Measurements from ENCODE around the gene BACE1. TPM values are rescaled to one million over a fixed set of nuclear protein-coding genes. Genes with fewer than 3 reads are reported as not detected.
"Not testable (repeated sequence)": the region's sequence is repeated elsewhere in the genome, so short reads cannot be mapped to it uniquely, and the experiment has no call there.

The BACE1 gene
- polyA plus RNA-seq, 2 donors: 4.9 to 6.9 TPM

DNA sequence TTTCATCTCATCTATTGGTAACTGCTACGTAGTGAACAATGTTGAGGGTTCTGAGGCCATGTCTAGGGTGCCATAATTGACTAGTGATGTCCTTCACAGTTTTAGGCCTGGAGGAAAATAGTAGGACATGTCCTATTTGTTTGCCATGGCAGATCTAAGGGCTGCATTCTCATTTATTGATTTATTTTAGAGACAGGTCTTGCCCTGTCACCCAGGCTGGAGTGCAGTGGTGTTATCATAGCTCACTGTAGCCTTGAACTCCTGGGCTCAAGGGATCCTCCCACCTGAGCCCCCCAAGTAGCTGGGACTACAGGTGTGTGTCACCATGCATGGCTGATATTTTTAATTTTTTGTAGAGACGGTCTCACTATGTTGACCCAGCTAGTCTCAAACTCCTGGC, 16.8 kb upstream of the BACE1 start:
- Histone ChIP-seq H3K4me1 (ENCODE audit: control insufficient read depth in 2 of 2, insufficient read depth in 2 of 2, low read length in 1 of 2) (peaks cover 0 to 5% of the 10 kb centered on the region in 2 donors), H3K4me3 (ENCODE audit: low read depth in 1 of 2, low read length in 2 of 2) (no peak overlapping the region), H3K27ac (ENCODE audit: low read depth in 2 of 2, low read length in 1 of 2) (no peak overlapping the region), H3K9me3 (ENCODE audit: control insufficient read depth in 2 of 2, insufficient read depth in 1 of 2, low read depth in 1 of 2, low read length in 1 of 2) (no peaks in the 10 kb centered on the region), H3K36me3 (ENCODE audit: control insufficient read depth in 2 of 2, insufficient read depth in 2 of 2, low read length in 1 of 2) (no peaks in the 10 kb centered on the region), H3K27me3 (ENCODE audit: control insufficient read depth in 1 of 2, insufficient read depth in 2 of 2, low read length in 2 of 2) (no peaks in the 10 kb centered on the region)
- WGBS, 2 donors: 48 to 68% methylated on average over 2 of the region's 2 CpGs

DNA sequence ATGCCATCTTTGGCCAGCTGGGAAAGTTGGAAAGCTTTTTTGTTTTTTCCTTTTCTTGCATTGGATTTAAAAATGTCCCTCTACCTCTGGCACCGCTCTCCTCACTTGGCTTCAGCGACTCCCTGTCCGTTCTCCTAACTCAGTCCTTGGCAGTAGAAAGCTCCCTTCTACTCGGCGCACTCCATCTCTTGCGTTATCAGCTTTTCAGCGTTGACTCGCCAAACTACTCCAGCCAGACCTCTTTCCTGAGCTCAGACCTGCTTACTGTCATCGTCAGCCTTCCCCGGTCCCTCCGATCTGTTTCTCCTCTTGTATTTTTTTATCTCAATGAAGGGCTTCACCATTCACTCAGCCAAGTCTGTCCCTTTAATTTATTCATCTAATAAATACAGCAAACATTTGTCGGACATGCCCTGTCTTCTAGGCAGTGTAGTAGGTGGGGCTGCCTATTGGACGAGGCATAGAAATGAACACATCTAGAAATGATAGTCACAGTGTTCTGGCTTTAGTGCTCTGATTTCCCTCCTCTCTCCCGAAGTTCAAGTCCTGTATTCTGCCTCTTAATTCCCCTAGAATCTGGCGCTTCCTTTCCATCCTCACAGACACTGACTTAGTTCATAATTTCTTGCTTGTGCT, 12.4 kb upstream of the BACE1 start:
- Histone ChIP-seq H3K9me3 (ENCODE audit: control insufficient read depth in 2 of 2, insufficient read depth in 1 of 2, low read depth in 1 of 2, low read length in 1 of 2) (no peaks in the 10 kb centered on the region), H3K27ac (ENCODE audit: low read depth in 2 of 2, low read length in 1 of 2) (peak overlapping the region; percentile 91 to 97), H3K36me3 (ENCODE audit: control insufficient read depth in 2 of 2, insufficient read depth in 2 of 2, low read length in 1 of 2) (no peaks in the 10 kb centered on the region), H3K4me1 (ENCODE audit: control insufficient read depth in 2 of 2, insufficient read depth in 2 of 2, low read length in 1 of 2) (peaks cover 0 to 5% of the 10 kb centered on the region in 2 donors), H3K4me3 (ENCODE audit: low read depth in 1 of 2, low read length in 2 of 2) (peak overlapping the region; percentile 73 to 95), H3K27me3 (ENCODE audit: control insufficient read depth in 1 of 2, insufficient read depth in 2 of 2, low read length in 2 of 2) (no peaks in the 10 kb centered on the region)
- WGBS, 2 donors: 4 to 7% methylated on average over 15 of the region's 15 CpGs

DNA sequence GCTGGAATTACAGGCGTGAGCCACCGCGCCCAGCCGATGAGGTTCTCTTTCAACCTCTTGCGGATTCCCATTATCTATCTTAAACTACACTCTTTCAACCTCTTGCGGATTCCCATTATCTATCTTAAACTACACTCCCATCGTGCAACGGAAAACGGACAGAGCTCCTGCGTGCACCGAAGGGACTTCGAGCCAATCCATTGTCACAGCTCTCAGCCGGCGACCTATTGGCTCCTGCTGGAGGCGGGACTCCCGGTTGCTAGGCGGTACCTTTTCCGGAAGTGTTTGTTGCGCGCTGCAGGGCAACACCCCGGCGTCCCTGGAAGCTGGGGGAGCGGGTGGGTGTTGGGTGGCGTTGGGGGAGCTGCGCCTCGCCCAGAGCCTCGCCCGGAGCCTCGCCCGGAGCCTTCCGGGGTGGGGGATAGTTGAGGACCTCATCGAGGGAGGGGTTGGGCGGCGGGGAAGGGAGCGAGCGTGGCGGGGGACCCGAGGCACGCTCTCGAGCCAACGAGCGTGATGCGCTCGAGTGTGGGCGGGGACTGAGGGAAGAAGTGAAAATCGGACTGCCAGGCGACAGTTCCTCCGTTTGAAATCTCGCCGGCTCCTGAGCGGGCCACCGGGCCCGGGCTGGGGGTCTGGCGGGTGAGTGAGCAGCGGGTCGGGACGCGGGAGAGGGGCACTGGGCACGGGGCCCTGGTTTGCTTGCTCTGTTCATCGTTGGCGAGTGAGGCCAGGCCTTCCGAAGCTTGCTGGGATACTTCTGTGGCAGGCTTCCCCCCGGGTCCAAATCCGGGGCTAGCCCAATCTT, 11.7 kb upstream of the BACE1 start, which contains the start of gene CEP164:
Gene CEP164 (plus strand): TSS at position 288 of the 808 bp plus-strand sequence. CDS start 10,733 bp downstream, outside the sequence.
- Histone ChIP-seq H3K27me3 (ENCODE audit: control insufficient read depth in 1 of 2, insufficient read depth in 2 of 2, low read length in 2 of 2) (no peaks in the 10 kb centered on the region), H3K9me3 (ENCODE audit: control insufficient read depth in 2 of 2, insufficient read depth in 1 of 2, low read depth in 1 of 2, low read length in 1 of 2) (no peaks in the 10 kb centered on the region), H3K36me3 (ENCODE audit: control insufficient read depth in 2 of 2, insufficient read depth in 2 of 2, low read length in 1 of 2) (no peaks in the 10 kb centered on the region), H3K4me1 (ENCODE audit: control insufficient read depth in 2 of 2, insufficient read depth in 2 of 2, low read length in 1 of 2) (peaks cover 0 to 5% of the 10 kb centered on the region in 2 donors), H3K4me3 (ENCODE audit: low read depth in 1 of 2, low read length in 2 of 2) (peak within 1 kb of the TSS; percentile 73 to 95), H3K27ac (ENCODE audit: low read depth in 2 of 2, low read length in 1 of 2) (peak within 1 kb of the TSS; percentile 91 to 97)
- 0 to 1% methylated on average over 64 of the region's 64 CpGs for WGBS, 2 donors

DNA sequence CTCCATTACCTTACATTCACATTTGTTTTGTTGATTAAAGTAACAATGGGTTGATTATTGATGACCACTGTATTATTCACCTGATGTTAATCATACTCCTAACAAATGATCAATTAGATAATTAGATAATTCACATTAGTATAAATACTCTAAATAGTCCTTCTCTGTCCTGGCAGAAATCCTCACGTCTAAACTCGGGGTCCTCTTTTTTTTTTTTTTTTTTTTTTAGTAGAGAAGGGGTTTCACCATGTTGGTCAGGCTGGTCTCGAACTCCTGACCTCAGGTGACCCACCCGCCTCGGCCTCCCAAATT, 11.2 kb upstream of the BACE1 start:
- not testable (repeated sequence) for H3K27me3 ChIP-seq (ENCODE audit: control insufficient read depth in 1 of 2, insufficient read depth in 2 of 2, low read length in 2 of 2); H3K9me3 ChIP-seq (ENCODE audit: control insufficient read depth in 2 of 2, insufficient read depth in 1 of 2, low read depth in 1 of 2, low read length in 1 of 2); H3K36me3 ChIP-seq (ENCODE audit: control insufficient read depth in 2 of 2, insufficient read depth in 2 of 2, low read length in 1 of 2); H3K4me1 ChIP-seq (ENCODE audit: control insufficient read depth in 2 of 2, insufficient read depth in 2 of 2, low read length in 1 of 2)
- H3K27ac ChIP-seq (ENCODE audit: low read depth in 2 of 2, low read length in 1 of 2): peak overlapping the region in 1 of 2 donors; percentile 97
- H3K4me3 ChIP-seq (ENCODE audit: low read depth in 1 of 2, low read length in 2 of 2): peak overlapping the region in 1 of 2 donors; percentile 95
- WGBS, 2 donors: 7 to 16% methylated on average over 5 of the region's 5 CpGs

DNA sequence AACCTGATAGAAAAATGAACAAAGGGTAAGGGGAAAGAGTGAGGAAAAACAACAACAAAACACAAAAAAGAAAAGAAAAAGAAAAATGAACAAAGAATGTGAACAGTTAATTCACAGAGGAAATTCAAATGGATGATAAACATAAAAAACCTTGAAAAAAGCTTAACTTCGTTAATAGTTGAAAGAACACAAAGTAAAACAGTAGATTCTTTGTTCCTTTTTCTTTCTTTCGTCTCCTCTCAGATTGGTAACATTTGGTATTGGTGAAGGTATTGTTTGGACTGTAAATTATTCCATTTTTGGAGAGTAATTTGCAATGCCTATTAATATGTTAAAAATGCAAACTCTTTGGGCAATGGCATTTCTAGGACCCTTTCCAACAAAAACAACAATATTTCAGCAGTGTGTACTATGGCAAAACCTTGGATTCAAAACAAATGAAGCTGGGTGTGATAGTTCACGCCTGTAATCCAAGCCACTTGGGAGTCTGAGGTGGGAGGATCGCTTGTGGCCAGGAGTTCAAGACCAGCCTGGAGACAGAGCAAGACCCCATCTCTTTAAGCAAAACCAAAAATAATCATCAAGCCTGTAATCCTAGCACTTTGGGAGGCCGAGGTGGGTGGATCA, 3.3 kb upstream of the BACE1 start:
- H3K9me3 ChIP-seq (ENCODE audit: control insufficient read depth in 2 of 2, insufficient read depth in 1 of 2, low read depth in 1 of 2, low read length in 1 of 2): no peaks in the 10 kb centered on the region
- no peak overlapping the region for H3K27ac ChIP-seq (ENCODE audit: low read depth in 2 of 2, low read length in 1 of 2)
- no peaks in the 10 kb centered on the region for H3K27me3 ChIP-seq (ENCODE audit: control insufficient read depth in 1 of 2, insufficient read depth in 2 of 2, low read length in 2 of 2)
- 68 to 83% methylated on average over 5 of the region's 5 CpGs for WGBS, 2 donors
- H3K36me3 ChIP-seq (ENCODE audit: control insufficient read depth in 2 of 2, insufficient read depth in 2 of 2, low read length in 1 of 2): no peaks in the 10 kb centered on the region
- peaks cover 4 to 11% of the 10 kb centered on the region in 2 donors for H3K4me1 ChIP-seq (ENCODE audit: control insufficient read depth in 2 of 2, insufficient read depth in 2 of 2, low read length in 1 of 2)
- no peak overlapping the region for H3K4me3 ChIP-seq (ENCODE audit: low read depth in 1 of 2, low read length in 2 of 2)

DNA sequence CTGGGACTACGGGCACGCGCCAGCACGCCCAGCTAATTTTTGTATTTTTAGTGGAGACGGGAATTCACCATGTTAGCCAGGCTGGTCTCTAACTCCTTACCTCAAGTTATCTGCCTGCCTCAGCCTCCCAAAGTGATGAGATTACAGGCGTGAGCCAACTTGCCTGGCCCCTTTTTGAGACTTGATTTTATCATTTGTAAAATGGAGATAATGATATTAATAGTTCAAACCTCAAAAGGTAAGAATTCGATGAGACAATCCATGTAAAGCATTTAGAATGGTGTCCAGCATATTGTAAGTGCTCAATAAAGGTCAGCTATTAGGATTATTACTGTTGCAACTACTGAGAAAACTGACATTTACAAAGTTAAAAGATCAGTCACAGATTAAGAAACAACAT, 2.7 kb upstream of the BACE1 start:
- Histone ChIP-seq H3K36me3 (ENCODE audit: control insufficient read depth in 2 of 2, insufficient read depth in 2 of 2, low read length in 1 of 2) (no peaks in the 10 kb centered on the region), H3K27ac (ENCODE audit: low read depth in 2 of 2, low read length in 1 of 2) (no peak overlapping the region), H3K4me1 (ENCODE audit: control insufficient read depth in 2 of 2, insufficient read depth in 2 of 2, low read length in 1 of 2) (peaks cover 4 to 13% of the 10 kb centered on the region in 2 donors), H3K4me3 (ENCODE audit: low read depth in 1 of 2, low read length in 2 of 2) (no peak overlapping the region), H3K27me3 (ENCODE audit: control insufficient read depth in 1 of 2, insufficient read depth in 2 of 2, low read length in 2 of 2) (no peaks in the 10 kb centered on the region), H3K9me3 (ENCODE audit: control insufficient read depth in 2 of 2, insufficient read depth in 1 of 2, low read depth in 1 of 2, low read length in 1 of 2) (no peaks in the 10 kb centered on the region)
- WGBS, 2 donors: 83 to 88% methylated on average over 7 of the region's 7 CpGs

GRCh38 chr11:117315285-117316196, 515 bp downstream of the BACE1 start:
- no peaks in the 10 kb centered on the region for H3K36me3 ChIP-seq (ENCODE audit: control insufficient read depth in 2 of 2, insufficient read depth in 2 of 2, low read length in 1 of 2)
- no peaks in the 10 kb centered on the region for H3K9me3 ChIP-seq (ENCODE audit: control insufficient read depth in 2 of 2, insufficient read depth in 1 of 2, low read depth in 1 of 2, low read length in 1 of 2)
- H3K27ac ChIP-seq (ENCODE audit: low read depth in 2 of 2, low read length in 1 of 2): peak overlapping the region; percentile 27 to 31
- H3K4me1 ChIP-seq (ENCODE audit: control insufficient read depth in 2 of 2, insufficient read depth in 2 of 2, low read length in 1 of 2): peaks cover 4 to 13% of the 10 kb centered on the region in 2 donors
- H3K4me3 ChIP-seq (ENCODE audit: low read depth in 1 of 2, low read length in 2 of 2): peak overlapping the region; percentile 72 to 76
- no peaks in the 10 kb centered on the region for H3K27me3 ChIP-seq (ENCODE audit: control insufficient read depth in 1 of 2, insufficient read depth in 2 of 2, low read length in 2 of 2)
- WGBS, 2 donors: 3 to 4% methylated on average over 43 to 62 of the region's 62 CpGs

- WGBS, 2 donors: 28 to 34% methylated on average over 10 of the region's 10 CpGs
- H3K27ac ChIP-seq (ENCODE audit: low read depth in 2 of 2, low read length in 1 of 2): no peak overlapping the region
- H3K4me3 ChIP-seq (ENCODE audit: low read depth in 1 of 2, low read length in 2 of 2): peak overlapping the region in 1 of 2 donors; percentile 72
- H3K27me3 ChIP-seq (ENCODE audit: control insufficient read depth in 1 of 2, insufficient read depth in 2 of 2, low read length in 2 of 2): no peaks in the 10 kb centered on the region
- H3K4me1 ChIP-seq (ENCODE audit: control insufficient read depth in 2 of 2, insufficient read depth in 2 of 2, low read length in 1 of 2): peaks cover 4 to 13% of the 10 kb centered on the region in 2 donors
- no peaks in the 10 kb centered on the region for H3K36me3 ChIP-seq (ENCODE audit: control insufficient read depth in 2 of 2, insufficient read depth in 2 of 2, low read length in 1 of 2)
- H3K9me3 ChIP-seq (ENCODE audit: control insufficient read depth in 2 of 2, insufficient read depth in 1 of 2, low read depth in 1 of 2, low read length in 1 of 2): no peaks in the 10 kb centered on the region
These were observed 1.2 kb downstream of the BACE1 start for GRCh38 chr11:117314840-117315239.

Data from esophagus (tissue), 2 donors.